Mammary epithelial cell (primary cell): ENCODE measurements around the gene DHPS.

ENCODE experiments used
- CTCF ChIP-seq, 2 donors: IDR thresholded peaks in 1 of 2; conservative IDR thresholded peaks in 1 of 2; 2 replicates each; pipeline ENCODE4 v1.5.1; 2011 to 2012; ENCODE audit warnings: inconsistent platforms in 2 of 2, low read length in 2 of 2, mild to moderate bottlenecking in 2 of 2, control low read depth in 1 of 2, low read depth in 1 of 2; ENCODE audit not compliant: insufficient read depth in 1 of 2; ENCODE audit errors: extremely low read depth in 1 of 2
- EZH2 ChIP-seq: IDR thresholded peaks from 2 replicates; pipeline ENCODE4 v1.6.1; 2012; ENCODE audit warnings: low read length, inconsistent platforms, borderline replicate concordance

- TF ChIP-seq CTCF (conservative IDR thresholded peaks at IDR 0.05 in 1 of 2, IDR thresholded peaks at IDR 0.05 in 1 of 2; ENCODE audit: extremely low read depth in 1 of 2, insufficient read depth in 1 of 2, low read depth in 1 of 2, low read length in 2 of 2) (no peak), EZH2 (no peak)
These were observed 29.5 kb downstream of the DHPS start for GRCh38 chr19:12652219-12652618.
